H1 (cell line): ENCODE measurements around the gene PML. TPM values are rescaled to one million over a fixed set of nuclear protein-coding genes. Genes with fewer than 3 reads are reported as not detected.
A peak's percentile ranks its signal among the peaks of the same experiment; 100 is the strongest.

ENCODE experiments used
- CTCF ChIA-PET: fragments of 300-600 bp; sonication (Branson Sonifier 250); formaldehyde crosslinking; loops from one replicate; lab custom pipeline; 2021; ENCODE audit not compliant: partially characterized antibody; lab: Charles Lee
- POLR2A ChIA-PET: fragments of 300-600 bp; sonication (Branson Sonifier 250); formaldehyde crosslinking; loops from one replicate; lab custom pipeline; 2021; ENCODE audit warnings: inconsistent platforms; ENCODE audit not compliant: partially characterized antibody; lab: Charles Lee
- DNase-seq, 2 experiments: peaks; one replicate each; pipeline versions ENCODE4 v3.0.0 to v3.0.0-alpha.2; 2010 to 2022; ENCODE audit warnings: low spot score in 2 of 2, low read depth in 1 of 2, mixed read lengths in 1 of 2
- FAIRE-seq: peaks from 2 replicates; lab custom pipeline; 2011; peaks lifted over from hg19 to GRCh38; lab: Jason Lieb, UNC
- H2AFZ ChIP-seq: 2 replicates; pipeline ENCODE4 v1.8.1; 2012; ENCODE audit warnings: low read length, inconsistent platforms
- H2AK5ac ChIP-seq: 2 replicates; pipeline ENCODE4 v1.6.1; 2013; ENCODE audit warnings: low read depth, low read length
- H2BK120ac ChIP-seq: replicated peaks from 2 replicates; pipeline ENCODE3; 2013; ENCODE audit warnings: low read depth, low read length, inconsistent platforms
- H2BK12ac ChIP-seq: 2 replicates; pipeline ENCODE4 v1.6.1; 2013; ENCODE audit warnings: low read depth, low read length
- H2BK15ac ChIP-seq: 2 replicates; pipeline ENCODE4 v1.6.1; 2013; ENCODE audit warnings: low read length
- H2BK20ac ChIP-seq: 2 replicates; pipeline ENCODE4 v1.6.1; 2013; ENCODE audit warnings: low read length
- H2BK5ac ChIP-seq: 2 replicates; pipeline ENCODE4 v1.6.1; 2013; ENCODE audit warnings: low read depth, low read length
- H3K14ac ChIP-seq: 2 replicates; pipeline ENCODE4 v1.6.1; 2013; ENCODE audit warnings: inconsistent platforms; ENCODE audit not compliant: insufficient read length
- H3K18ac ChIP-seq: 2 replicates; pipeline ENCODE4 v1.6.1; 2013; ENCODE audit warnings: low read length; ENCODE audit errors: extremely low read depth
- H3K23ac ChIP-seq: 2 replicates; pipeline ENCODE4 v1.6.1; 2013; ENCODE audit warnings: inconsistent platforms; ENCODE audit not compliant: insufficient read length
- H3K23me2 ChIP-seq: 2 replicates; pipeline ENCODE4 v1.6.1; 2013; ENCODE audit warnings: low read depth, low read length
- H3K27ac ChIP-seq: 2 replicates; pipeline ENCODE4 v1.6.1; 2011; ENCODE audit warnings: low read depth, low read length, inconsistent platforms
- H3K27me3 ChIP-seq, 4 experiments: replicated peaks in 1 of 4; 1 replicate in 1 of 4; 2 replicates in 3 of 4; pipeline versions ENCODE4 v1.6.1 to v1.8.1; 2011 to 2013; ENCODE audit warnings: low read length in 3 of 4, mild to moderate bottlenecking in 3 of 4, inconsistent platforms in 2 of 4, mixed read lengths in 2 of 4, moderate library complexity in 1 of 4; ENCODE audit not compliant: control insufficient read depth in 3 of 4, insufficient read depth in 3 of 4; ENCODE audit errors: extremely low read depth in 1 of 4
- H3K36me3 ChIP-seq, 4 experiments: 2 replicates each; pipeline versions ENCODE4 v1.6.1 to v1.8.1; 2011 to 2013; ENCODE audit warnings: mild to moderate bottlenecking in 4 of 4, low read length in 3 of 4, moderate library complexity in 2 of 4, control low read depth in 1 of 4, inconsistent platforms in 1 of 4; ENCODE audit not compliant: insufficient read depth in 4 of 4, control insufficient read depth in 2 of 4
- H3K4ac ChIP-seq: replicated peaks from 2 replicates; pipeline ENCODE3; 2013; ENCODE audit warnings: low read length, low read depth, mixed read lengths, inconsistent platforms; ENCODE audit not compliant: insufficient read length
- H3K4me1 ChIP-seq, 4 experiments: replicated peaks in 1 of 4; 1 replicate in 1 of 4; 2 replicates in 3 of 4; pipeline versions ENCODE4 v1.6.1 to v1.8.1; 2011 to 2013; ENCODE audit warnings: low read length in 3 of 4, inconsistent platforms in 2 of 4, mixed read lengths in 1 of 4; ENCODE audit not compliant: insufficient read depth in 4 of 4, control insufficient read depth in 3 of 4
- H3K4me2 ChIP-seq, 2 experiments: 2 replicates each; pipeline versions ENCODE4 v1.6.1 to v1.8.1; 2011 to 2013; ENCODE audit warnings: low read depth in 2 of 2, low read length in 2 of 2, control low read depth in 1 of 2, inconsistent platforms in 1 of 2, mild to moderate bottlenecking in 1 of 2; ENCODE audit not compliant: insufficient read depth in 1 of 2
- H3K4me3 ChIP-seq, 4 experiments: fragments of 200-600, 300-600 bp in 1 of 4; sonication (generic), shearing (Covaris generic), sonication (Bioruptor Twin) in 1 of 4; 2 replicates each; pipeline versions ENCODE4 v1.5.1 to v1.8.1; 2011 to 2016; ENCODE audit warnings: low read length in 4 of 4, low read depth in 3 of 4, control low read depth in 2 of 4, inconsistent platforms in 2 of 4, mild to moderate bottlenecking in 2 of 4, mixed read lengths in 1 of 4, moderate library complexity in 1 of 4; ENCODE audit not compliant: insufficient read depth in 2 of 4; ENCODE audit errors: extremely low read depth in 1 of 4
- H3K56ac ChIP-seq: replicated peaks from 2 replicates; pipeline ENCODE3; 2013; ENCODE audit warnings: low read depth, mild to moderate bottlenecking, mixed read lengths, low read length, inconsistent platforms; ENCODE audit not compliant: insufficient read length
- H3K79me1 ChIP-seq: 2 replicates; pipeline ENCODE4 v1.6.1; 2013; ENCODE audit warnings: low read depth, low read length, control low read depth
- H3K79me2 ChIP-seq, 2 experiments: 2 replicates each; pipeline versions ENCODE4 v1.6.1 to v1.8.1; 2012 to 2013; ENCODE audit warnings: low read length in 2 of 2, mild to moderate bottlenecking in 2 of 2, inconsistent platforms in 1 of 2; ENCODE audit not compliant: insufficient read depth in 2 of 2, control insufficient read depth in 1 of 2
- H3K9ac ChIP-seq, 4 experiments: replicated peaks in 1 of 4; 1 replicate in 1 of 4; 2 replicates in 3 of 4; pipeline versions ENCODE4 v1.6.1 to v1.8.1; 2011 to 2013; ENCODE audit warnings: low read depth in 3 of 4, low read length in 3 of 4, control low read depth in 2 of 4, mild to moderate bottlenecking in 2 of 4, moderate library complexity in 2 of 4, inconsistent platforms in 1 of 4; ENCODE audit errors: extremely low read depth in 1 of 4
- H3K9me3 ChIP-seq, 2 experiments: 2 replicates each; pipeline versions ENCODE4 v1.6.1 to v1.8.1; 2012 to 2013; ENCODE audit warnings: mild to moderate bottlenecking in 2 of 2, moderate library complexity in 2 of 2, control low read depth in 1 of 2, inconsistent platforms in 1 of 2, low read depth in 1 of 2, low read length in 1 of 2, mixed read lengths in 1 of 2; ENCODE audit not compliant: insufficient read depth in 2 of 2
- H4K20me1 ChIP-seq, 2 experiments: replicated peaks in 1 of 2; 2 replicates each; pipeline versions ENCODE3 to v1.8.1; 2011 to 2013; ENCODE audit warnings: inconsistent platforms in 2 of 2, low read length in 2 of 2, mild to moderate bottlenecking in 1 of 2; ENCODE audit not compliant: insufficient read depth in 2 of 2, control insufficient read depth in 1 of 2
- H4K5ac ChIP-seq: 2 replicates; pipeline ENCODE4 v1.6.1; 2013; ENCODE audit warnings: low read length, low read depth, mixed read lengths, inconsistent platforms; ENCODE audit not compliant: insufficient read length
- H4K8ac ChIP-seq: 2 replicates; pipeline ENCODE4 v1.8.0; 2013; ENCODE audit warnings: mild to moderate bottlenecking, moderate library complexity, low read length, inconsistent platforms; ENCODE audit not compliant: insufficient read depth; ENCODE audit errors: extremely low read depth
- H4K91ac ChIP-seq: replicated peaks from 2 replicates; pipeline ENCODE3; 2013; ENCODE audit warnings: low read length, mixed read lengths, inconsistent platforms; ENCODE audit not compliant: insufficient read length
- EP300 ChIP-seq, 2 experiments: IDR thresholded peaks; 1 replicate in 1 of 2; 2 replicates in 1 of 2; pipeline ENCODE4 v1.6.1; 2011 to 2012; ENCODE audit warnings: low read depth in 2 of 2, low read length in 2 of 2, mild to moderate bottlenecking in 2 of 2, borderline replicate concordance in 1 of 2, inconsistent platforms in 1 of 2, moderate library complexity in 1 of 2
- HDAC2 ChIP-seq, 2 experiments: fragments of 300-600 bp in 1 of 2; sonication (generic) in 1 of 2; IDR thresholded peaks; 2 replicates each; pipeline ENCODE4 v1.6.1; 2011 to 2012; ENCODE audit warnings: low read depth in 2 of 2, low read length in 2 of 2, mild to moderate bottlenecking in 2 of 2, moderate library complexity in 2 of 2, borderline replicate concordance in 1 of 2, inconsistent platforms in 1 of 2
- HDAC6 ChIP-seq: IDR thresholded peaks from one replicate; pipeline ENCODE4 v1.7.1; 2012; ENCODE audit warnings: low read depth, mild to moderate bottlenecking, inconsistent platforms, low read length, moderate library complexity
- JUND ChIP-seq: IDR thresholded peaks from 2 replicates; pipeline ENCODE4 v1.6.1; 2011; ENCODE audit warnings: mild to moderate bottlenecking, improper control_type of control experiment, low read length
- PHF8 ChIP-seq: fragments of 200-600 bp; sonication (generic); conservative IDR thresholded peaks from 2 replicates; pipeline ENCODE4 v1.7.1; 2012; ENCODE audit warnings: low read depth, mild to moderate bottlenecking, inconsistent platforms, low read length, moderate library complexity
- USF2 ChIP-seq: IDR thresholded peaks from 2 replicates; pipeline ENCODE4 v1.6.1; 2011; ENCODE audit warnings: low read length, improper control_type of control experiment
- WGBS, 2 experiments: shearing (Covaris generic) in 1 of 2; methylation state at CpG; one replicate each; pipeline versions ENCODE4 v1.1.6 to v1.1.7; 2013 to 2015; ENCODE audit warnings: low lambda C conversion rate in 2 of 2, mixed read lengths in 2 of 2, inconsistent platforms in 1 of 2, low coverage in 1 of 2, missing lambda C conversion rate in 1 of 2; ENCODE audit not compliant: insufficient replicate concordance in 2 of 2, insufficient coverage in 1 of 2, insufficient read length in 1 of 2; ENCODE audit errors: extremely low coverage in 1 of 2, missing lambda C conversion rate in 1 of 2; 5-methylcytosine and 5-hydroxymethylcytosine counted together
- polyA plus RNA-seq, 7 experiments: library from polyadenylated mRNA; depleted of rRNA in 3 of 7; stranded (reverse) in 5 of 7; unstranded in 2 of 7; fragments of >200 nt in 5 of 7; fragments of 200-250 nt in 2 of 7; gene quantifications; 1 replicate in 5 of 7; 2 replicates in 1 of 7; 4 replicates in 1 of 7; pipeline versions ENCODE4 v1.2.1 to v1.2.3, GENCODE V29; 2011 to 2013; ENCODE audit warnings: missing spikeins in 2 of 7, mixed read lengths in 2 of 7
- total RNA-seq: library from RNA; stranded (reverse); fragmentation: NEBNext Ultra II Directional; extraction: Animal tissue kit (Norgen Biotek cat#: 25700); gene quantifications from 2 replicates; pipeline ENCODE4 v1.2.1, GENCODE V29; 2021

The PML gene
- total and polyA plus RNA-seq, 2 of the 8 experiments (the other 6 are each of a cell fraction or from before 2014, with no cell fraction given), result 14.9 to 30.3 TPM

DNA sequence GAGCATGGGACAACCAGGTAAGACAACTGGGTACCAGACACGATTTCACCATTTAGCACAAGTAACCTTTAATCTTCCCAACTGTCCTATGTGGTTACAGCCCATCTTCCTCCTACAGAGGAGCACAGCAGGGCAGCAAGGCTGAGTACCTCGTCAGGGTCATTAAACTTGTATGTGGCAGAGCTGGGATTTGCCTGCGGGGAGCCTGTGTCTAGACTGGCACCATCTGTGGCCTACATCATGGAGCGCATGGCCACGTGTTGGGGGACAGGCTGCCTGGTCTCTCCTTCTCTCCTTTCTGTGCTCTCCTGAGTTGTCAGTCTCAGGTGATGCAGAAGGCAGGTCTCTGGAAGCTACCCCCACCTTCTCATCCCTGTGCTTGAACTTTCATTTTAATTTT, 55.6 kb downstream of the PML start:
- CTCF ChIA-PET, result interaction anchor here (0.9 to 10.4 kb wide), 10 partner anchors 14 to 280 kb away, joined by 3 to 125 read pairs (median 7); partner anchors contain the start of genes PML and STOML1
- Histone ChIP-seq H3K9me3 (no peaks in the 10 kb centered on the region; a peak in 1 of 4 replicates), H2BK5ac (no peak overlapping the region), H3K4me2 (no peak overlapping the region), H2BK120ac (no peak overlapping the region), H4K8ac (no peak overlapping the region), H4K20me1 (no peaks in the 10 kb centered on the region)
- 88% methylated on average over 5 of the region's 5 CpGs; no CpG with 5 or more reads in 1 of the 2 experiments for WGBS, 2 experiments
- TF ChIP-seq HDAC2 (IDR thresholded peaks at IDR 0.05; ENCODE audit: borderline replicate concordance in 1 of 2, low read depth in 2 of 2, low read length in 2 of 2) (no peak), JUND (no peak), PHF8 (no peak), USF2 (no peak), EP300 (IDR thresholded peaks at IDR 0.05; ENCODE audit: borderline replicate concordance in 1 of 2, low read depth in 2 of 2, low read length in 2 of 2) (no peak), HDAC6 (no peak)
- TF ChIP-seq, all 59 proteins: peak for 0
- H3K18ac ChIP-seq, result no peak overlapping the region
- H3K27ac ChIP-seq, result no peak overlapping the region
- peak overlapping the region; percentile 40; the same call in 1 of the 2 replicates for H2BK15ac ChIP-seq
- no peak overlapping the region; the same call in 1 of the 2 replicates for H2BK12ac ChIP-seq
- H2BK20ac ChIP-seq, result no peak overlapping the region
- DNase-seq, result no peak
- H3K4me3 ChIP-seq, result no peak overlapping the region
- POLR2A ChIA-PET, result interaction anchor here (1.6 kb wide), 1 partner anchor 14 kb away, joined by 6 read pairs; no protein-coding TSS in a partner anchor
- H3K4ac ChIP-seq, result no peak overlapping the region
- no peaks in the 10 kb centered on the region for H3K36me3 ChIP-seq
- H2AK5ac ChIP-seq, result no peak overlapping the region
- peaks cover 0 to 11% (median 3%) of the 10 kb centered on the region in 4 experiments; a peak in 5 of 7 replicates for H3K4me1 ChIP-seq
- no peak overlapping the region for H4K5ac ChIP-seq
- no peaks in the 10 kb centered on the region for H3K23me2 ChIP-seq
- H3K56ac ChIP-seq, result no peak overlapping the region
- H4K91ac ChIP-seq, result no peak overlapping the region
- H3K79me2 ChIP-seq, result no peaks in the 10 kb centered on the region
- no peaks in the 10 kb centered on the region for H3K79me1 ChIP-seq
- no peak overlapping the region for H3K14ac ChIP-seq
- H3K9ac ChIP-seq, result no peak overlapping the region
- FAIRE-seq, result no peak
- no peak overlapping the region for H2AFZ ChIP-seq
- peaks cover 0 to 6% (median 3%) of the 10 kb centered on the region in 4 experiments; a peak in 3 of 7 replicates for H3K27me3 ChIP-seq
- H3K23ac ChIP-seq, result no peak overlapping the region
